Cardiac muscle cell (in vitro differentiated cells and primary cell): ENCODE data around the gene RALGPS1. TPM values are rescaled to one million over a fixed set of nuclear protein-coding genes. Genes with fewer than 3 reads are reported as not detected.

ENCODE experiments used
- DNase-seq, 2 donors: peaks; one replicate each; pipeline versions ENCODE4 v3.0.0 to v3.0.0-alpha.2; 2010 to 2017; ENCODE audit warnings: low read depth in 1 of 2, low spot score in 1 of 2
- H3K27ac ChIP-seq: fragments of 200-600 bp; sonication (generic); 2 replicates; pipeline ENCODE4 v1.5.1; 2016
- H3K27me3 ChIP-seq: fragments of 200-600 bp; sonication (generic); 2 replicates; pipeline ENCODE4 v1.6.0; 2016; ENCODE audit warnings: control low read depth
- H3K36me3 ChIP-seq: fragments of 200-600 bp; sonication (generic); 2 replicates; pipeline ENCODE4 v1.5.1; 2016; ENCODE audit warnings: control low read depth
- H3K4me1 ChIP-seq: fragments of 200-600 bp; sonication (generic); 2 replicates; pipeline ENCODE4 v1.8.1; 2017; ENCODE audit warnings: low read depth, mild to moderate bottlenecking, mixed run types
- H3K4me3 ChIP-seq: fragments of 200-600 bp; sonication (generic); 2 replicates; pipeline ENCODE4 v1.5.1; 2016; ENCODE audit warnings: mild to moderate bottlenecking
- H3K9me3 ChIP-seq: fragments of 200-600 bp; sonication (generic); 2 replicates; pipeline ENCODE4 v1.5.1; 2017; ENCODE audit warnings: low read depth, mild to moderate bottlenecking, control low read depth
- polyA plus RNA-seq: library from polyadenylated mRNA; unstranded; fragments of >200 nt; fragmentation: Nextera tagmentation; extraction: Ambion mirVana; gene quantifications from 2 replicates; pipeline ENCODE4 v1.2.1, GENCODE V29; 2016
- total RNA-seq: library from RNA; depleted of rRNA; stranded (reverse); fragments of >200 nt; gene quantifications from 2 replicates; pipeline ENCODE4 v1.2.3, GENCODE V29; 2016
- TF ChIP-seq, protein P1 (sequence below): IDR thresholded peaks from 2 replicates; pipeline ENCODE4 v1.5.1; 2012; ENCODE audit warnings: low read depth, mild to moderate bottlenecking, low read length

The RALGPS1 gene
- total and polyA plus RNA-seq, 2 experiments from 2014 or later, result 14.1 to 16.1 TPM

DNA sequence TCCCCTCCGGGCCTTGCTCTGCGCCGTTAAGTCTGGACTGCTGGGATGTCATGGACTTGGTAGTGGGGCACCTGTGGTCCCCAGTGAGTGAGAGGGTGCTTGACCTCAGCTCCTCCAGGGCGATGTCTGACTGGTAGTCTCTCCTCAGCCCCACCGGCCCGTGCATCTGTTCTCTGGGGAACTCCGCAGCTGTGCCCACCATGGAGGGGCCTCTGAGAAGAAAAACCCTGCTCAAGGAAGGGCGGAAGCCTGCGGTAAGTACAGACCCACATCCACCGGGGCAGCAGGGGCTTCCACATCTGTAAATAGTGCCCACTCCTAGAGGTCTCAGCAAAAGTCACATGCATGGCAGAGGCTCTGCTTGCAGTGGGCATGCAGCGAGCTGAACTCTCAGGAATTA, 297.4 kb downstream of the RALGPS1 start:
- TF ChIP-seq, protein P1, sequence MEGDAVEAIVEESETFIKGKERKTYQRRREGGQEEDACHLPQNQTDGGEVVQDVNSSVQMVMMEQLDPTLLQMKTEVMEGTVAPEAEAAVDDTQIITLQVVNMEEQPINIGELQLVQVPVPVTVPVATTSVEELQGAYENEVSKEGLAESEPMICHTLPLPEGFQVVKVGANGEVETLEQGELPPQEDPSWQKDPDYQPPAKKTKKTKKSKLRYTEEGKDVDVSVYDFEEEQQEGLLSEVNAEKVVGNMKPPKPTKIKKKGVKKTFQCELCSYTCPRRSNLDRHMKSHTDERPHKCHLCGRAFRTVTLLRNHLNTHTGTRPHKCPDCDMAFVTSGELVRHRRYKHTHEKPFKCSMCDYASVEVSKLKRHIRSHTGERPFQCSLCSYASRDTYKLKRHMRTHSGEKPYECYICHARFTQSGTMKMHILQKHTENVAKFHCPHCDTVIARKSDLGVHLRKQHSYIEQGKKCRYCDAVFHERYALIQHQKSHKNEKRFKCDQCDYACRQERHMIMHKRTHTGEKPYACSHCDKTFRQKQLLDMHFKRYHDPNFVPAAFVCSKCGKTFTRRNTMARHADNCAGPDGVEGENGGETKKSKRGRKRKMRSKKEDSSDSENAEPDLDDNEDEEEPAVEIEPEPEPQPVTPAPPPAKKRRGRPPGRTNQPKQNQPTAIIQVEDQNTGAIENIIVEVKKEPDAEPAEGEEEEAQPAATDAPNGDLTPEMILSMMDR, result no peak
- no peak overlapping the region for H3K4me3 ChIP-seq
- H3K9me3 ChIP-seq, result no peaks in the 10 kb centered on the region
- no peaks in the 10 kb centered on the region for H3K4me1 ChIP-seq
- H3K27ac ChIP-seq, result no peak overlapping the region
- no peak for DNase-seq
- H3K27me3 ChIP-seq, result no peaks in the 10 kb centered on the region
- no peaks in the 10 kb centered on the region for H3K36me3 ChIP-seq

DNA sequence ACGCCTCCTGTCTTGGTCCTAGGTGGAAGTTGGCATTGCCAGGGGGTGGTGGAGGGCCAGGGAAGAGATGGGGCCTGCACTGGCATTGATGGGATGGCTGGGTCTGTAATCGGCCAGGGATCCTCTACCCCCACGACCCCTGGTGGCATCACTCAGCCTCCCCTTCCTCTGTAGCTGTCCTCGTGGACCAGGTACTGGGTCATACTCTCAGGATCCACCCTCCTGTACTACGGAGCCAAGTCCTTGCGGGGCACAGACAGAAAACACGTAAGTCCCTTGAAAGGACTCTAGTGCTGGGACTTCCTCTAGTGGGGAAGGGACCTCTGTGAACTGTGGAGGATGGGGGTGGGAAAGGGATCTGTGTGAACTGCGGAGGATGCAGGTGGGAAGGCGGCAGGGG, 297.9 kb downstream of the RALGPS1 start:
- H3K27me3 ChIP-seq, result no peaks in the 10 kb centered on the region
- no peaks in the 10 kb centered on the region for H3K4me1 ChIP-seq
- no peak overlapping the region for H3K4me3 ChIP-seq
- no peaks in the 10 kb centered on the region for H3K36me3 ChIP-seq
- H3K9me3 ChIP-seq, result no peaks in the 10 kb centered on the region
- no peak overlapping the region for H3K27ac ChIP-seq
- DNase-seq, result no peak
- TF ChIP-seq, protein P1, result no peak

DNA sequence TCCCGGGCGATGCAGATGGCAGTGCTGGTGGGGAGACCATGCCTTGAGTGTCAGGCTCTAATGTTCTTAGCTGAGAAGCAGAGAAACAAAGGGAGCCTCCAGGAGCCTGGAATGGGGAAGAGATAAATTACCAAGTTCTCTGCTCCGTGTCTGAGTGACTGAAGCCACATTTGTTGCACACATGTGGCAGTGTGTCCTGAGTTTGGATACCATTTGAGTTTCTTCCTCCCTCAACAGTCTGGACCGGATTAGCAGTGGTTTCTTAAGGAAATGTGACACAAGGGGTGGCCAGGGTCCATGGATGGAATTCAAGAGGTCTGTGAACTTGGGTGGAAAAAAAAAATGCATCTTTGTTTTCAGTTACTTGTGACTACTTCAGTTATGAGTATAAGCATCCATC, 299.3 kb downstream of the RALGPS1 start:
- no peak overlapping the region for H3K27ac ChIP-seq
- H3K9me3 ChIP-seq, result no peaks in the 10 kb centered on the region
- no peak for DNase-seq
- no peaks in the 10 kb centered on the region for H3K27me3 ChIP-seq
- no peak overlapping the region for H3K4me3 ChIP-seq
- TF ChIP-seq, protein P1, result no peak
- no peaks in the 10 kb centered on the region for H3K36me3 ChIP-seq
- H3K4me1 ChIP-seq, result no peaks in the 10 kb centered on the region

DNA sequence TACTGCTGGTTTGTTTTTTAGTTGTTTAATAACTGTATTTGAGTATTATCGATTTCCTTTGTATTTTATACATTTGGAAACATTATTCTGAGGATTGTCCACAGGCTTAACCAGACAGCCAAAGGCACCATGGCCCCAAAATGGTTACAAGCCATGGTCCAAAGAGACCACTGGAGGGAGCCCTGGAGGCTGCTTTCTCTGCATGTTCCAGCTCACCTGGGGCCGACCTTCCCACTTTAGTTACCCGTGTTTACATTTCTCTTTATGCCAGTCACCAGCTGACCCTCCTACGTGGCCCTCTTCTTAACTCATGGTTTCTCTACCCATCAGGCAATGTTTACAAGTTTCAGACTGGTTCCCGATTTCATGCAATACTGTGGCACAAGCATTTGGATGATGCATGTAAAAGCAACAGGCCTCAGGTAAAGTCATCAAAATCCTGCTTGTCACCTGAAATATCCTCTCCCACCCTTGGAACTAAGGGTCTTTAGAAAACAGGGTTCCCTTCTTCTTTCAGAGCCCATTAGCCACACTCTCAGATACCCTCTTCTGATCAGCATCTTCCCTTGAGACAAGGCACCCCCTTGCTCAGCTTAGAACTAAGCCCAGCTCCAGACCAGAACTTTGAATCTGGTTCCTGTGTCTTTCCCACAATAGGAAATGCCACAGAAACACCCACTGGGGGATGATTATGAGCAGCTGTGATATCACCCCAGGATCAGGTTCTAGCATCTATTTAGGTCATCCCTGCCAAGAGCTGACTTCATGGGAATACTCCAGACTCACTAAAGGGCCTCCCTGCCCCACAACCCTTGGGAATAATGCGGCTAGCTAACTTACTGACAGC, 300.1 kb downstream of the RALGPS1 start:
- Histone ChIP-seq H3K4me1 (no peaks in the 10 kb centered on the region), H3K4me3 (no peak overlapping the region), H3K9me3 (no peaks in the 10 kb centered on the region), H3K36me3 (no peaks in the 10 kb centered on the region), H3K27ac (no peak overlapping the region), H3K27me3 (no peaks in the 10 kb centered on the region)
- TF ChIP-seq, protein P1, result peak; percentile 88
- DNase-seq, result peak; percentile 59 to 81

DNA sequence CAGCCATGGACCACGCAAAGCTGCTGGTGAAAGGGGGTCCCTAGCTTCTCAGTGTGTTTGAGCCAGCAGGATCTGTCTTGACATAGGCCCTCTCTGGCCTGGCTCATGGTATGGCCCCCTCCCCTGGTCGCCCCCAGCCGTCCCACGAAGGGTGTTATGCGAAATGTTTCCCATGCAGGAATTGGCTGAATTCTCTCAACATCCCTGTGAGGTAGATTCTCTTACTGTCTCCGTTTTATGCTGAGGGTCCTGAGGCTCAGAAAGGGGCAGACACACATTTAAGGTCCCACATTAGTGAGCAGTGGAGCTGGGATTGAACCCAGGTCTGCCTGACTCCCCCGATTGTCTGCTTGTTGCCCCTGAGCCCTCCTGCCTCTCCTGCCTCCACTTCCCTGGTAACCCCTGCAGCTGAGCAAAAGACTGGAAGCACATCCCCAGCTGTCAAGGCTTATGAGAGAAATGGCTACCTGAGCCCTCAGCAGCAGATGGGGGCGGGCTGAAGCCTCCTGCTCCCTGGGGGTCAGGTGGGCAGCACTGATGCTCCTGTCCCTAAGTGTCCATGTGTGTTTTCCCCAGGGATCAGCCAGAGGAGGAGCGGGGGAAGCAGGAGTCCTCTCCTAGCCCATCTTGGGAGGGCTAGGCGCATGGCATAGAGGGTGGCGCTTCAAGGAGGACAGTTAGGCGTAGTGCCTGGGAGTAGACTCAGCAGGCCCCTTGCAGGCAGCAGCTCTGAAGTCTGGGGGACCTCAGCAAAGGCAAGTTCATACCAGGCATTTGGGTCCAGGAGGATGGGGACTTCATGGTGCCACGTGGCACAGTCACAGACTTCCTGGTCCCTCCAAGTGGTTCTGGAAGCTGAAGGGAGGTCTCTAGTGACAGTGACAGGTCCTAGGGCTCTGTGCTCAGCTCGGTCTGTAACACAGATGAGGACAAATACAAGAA, 301.0 kb downstream of the RALGPS1 start:
- Histone ChIP-seq H3K36me3 (no peaks in the 10 kb centered on the region), H3K27me3 (no peaks in the 10 kb centered on the region), H3K27ac (no peak overlapping the region), H3K9me3 (no peaks in the 10 kb centered on the region), H3K4me1 (no peaks in the 10 kb centered on the region), H3K4me3 (no peak overlapping the region)
- DNase-seq, result no peak
- TF ChIP-seq, protein P1, result no peak
